ENCODE results near the gene RPN1. TPM values are rescaled to one million over a fixed set of nuclear protein-coding genes. Genes with fewer than 3 reads are reported as not detected.
A peak's percentile ranks its signal among the peaks of the same experiment; 100 is the strongest.

RPN1 gene
- total and polyA plus RNA-seq, 2 of the 13 experiments (the other 11 are each of a cell fraction or from before 2014, with no cell fraction given) = 290 to 342 TPM

GRCh38 chr3:128617557-128618397 is 32.8 kb downstream of the RPN1 start (continued):
- TF ChIP-seq KDM5A (IDR thresholded peaks at IDR 0.05; ENCODE audit: borderline replicate concordance, low read length) (peak; percentile 97), TARDBP (CRISPR knock-in tag; IDR thresholded peaks at IDR 0.05) (peak; percentile 88), ZNF451 (CRISPR knock-in tag; IDR thresholded peaks at IDR 0.05) (no peak; the same call in 1 of the 2 replicates), GMEB1 (CRISPR knock-in tag; IDR thresholded peaks at IDR 0.05; ENCODE audit: borderline replicate concordance) (peak; percentile 69; the same call in 1 of the 2 replicates), ZNF234 (CRISPR knock-in tag; conservative IDR thresholded peaks at IDR 0.05) (no peak), ZNF629 (CRISPR knock-in tag; conservative IDR thresholded peaks at IDR 0.05) (no peak), ZNF253 (CRISPR knock-in tag; IDR thresholded peaks at IDR 0.05; ENCODE audit: borderline replicate concordance) (0 out of 2 replicates have a peak, but pooled peaks have one; percentile 42), KDM5B (CRISPR knock-in tag; IDR thresholded peaks at IDR 0.05; ENCODE audit: borderline replicate concordance) (peak; percentile 81; the same call in 1 of the 2 replicates), ZNF407 (CRISPR knock-in tag; IDR thresholded peaks at IDR 0.05; ENCODE audit: not compliant biosample characterization) (peak; percentile 34), CSRNP1 (CRISPR knock-in tag; IDR thresholded peaks at IDR 0.05) (peak; percentile 88), RNF2 (conservative IDR thresholded peaks at IDR 0.05; ENCODE audit: low read depth) (no peak), BORCS8-MEF2B (CRISPR knock-in tag; IDR thresholded peaks at IDR 0.05) (peak; percentile 90), CCDC6 (CRISPR knock-in tag; IDR thresholded peaks at IDR 0.05) (0 out of 2 replicates have a peak, but pooled peaks have one; percentile 70), GMEB2 (CRISPR knock-in tag; IDR thresholded peaks at IDR 0.05; ENCODE audit: low read depth) (no peak)

Measured in HepG2 (cell line).